ENCODE data around the gene SYNE1.
A peak's percentile ranks its signal among the peaks of the same experiment; 100 is the strongest.

Gene SYNE1

GRCh38 chr6:152642578-152643375 lies 5.6 kb upstream of the SYNE1 start:
- Histone ChIP-seq H3K9me2 (replicated peaks; ENCODE audit: insufficient read depth, low read length) (no peaks in the 10 kb centered on the region), H3K9ac (ENCODE audit: low read length) (no peak overlapping the region), H3K9me3 (ENCODE audit: insufficient read depth, low read length) (no peaks in the 10 kb centered on the region), H3K79me2 (ENCODE audit: insufficient read depth, low read length) (no peaks in the 10 kb centered on the region), H2AFZ (ENCODE audit: low read depth, low read length, severe bottlenecking) (peak overlapping the region; percentile 45), H3K4me2 (ENCODE audit: low read depth, low read length, poor library complexity, severe bottlenecking) (no peak overlapping the region), H3K27me3 (ENCODE audit: low read length) (no peaks in the 10 kb centered on the region), H4K20me1 (ENCODE audit: low read depth, low read length) (no peaks in the 10 kb centered on the region), H3K36me3 (ENCODE audit: low read length) (no peaks in the 10 kb centered on the region), H3K27ac (ENCODE audit: low read depth, low read length) (no peak overlapping the region), H3F3A (ENCODE audit: insufficient read depth) (no peaks in the 10 kb centered on the region), H3K4me3 (ENCODE audit: insufficient read depth, low read length, poor library complexity, severe bottlenecking) (no peak overlapping the region)
- TF ChIP-seq EZH2phosphoT487 (conservative IDR thresholded peaks at IDR 0.05; ENCODE audit: low read length) (no peak), CTCF (IDR thresholded peaks at IDR 0.05; ENCODE audit: insufficient read depth, low read length, poor library complexity, severe bottlenecking) (peak; percentile 69)

- Histone ChIP-seq H3K4me3 (ENCODE audit: insufficient read depth, low read length, poor library complexity, severe bottlenecking) (peak overlapping the region; percentile 45), H3K9me2 (replicated peaks; ENCODE audit: insufficient read depth, low read length) (no peaks in the 10 kb centered on the region), H3K9ac (ENCODE audit: low read length) (peak overlapping the region; percentile 52), H4K20me1 (ENCODE audit: low read depth, low read length) (no peaks in the 10 kb centered on the region), H3K27me3 (ENCODE audit: low read length) (no peaks in the 10 kb centered on the region), H3K9me3 (ENCODE audit: insufficient read depth, low read length) (no peaks in the 10 kb centered on the region), H3K36me3 (ENCODE audit: low read length) (no peaks in the 10 kb centered on the region), H2AFZ (ENCODE audit: low read depth, low read length, severe bottlenecking) (peak overlapping the region; percentile 83), H3K79me2 (ENCODE audit: insufficient read depth, low read length) (no peaks in the 10 kb centered on the region), H3K4me2 (ENCODE audit: low read depth, low read length, poor library complexity, severe bottlenecking) (peak overlapping the region; percentile 61), H3K27ac (ENCODE audit: low read depth, low read length) (no peak overlapping the region), H3F3A (ENCODE audit: insufficient read depth) (peaks cover 14% of the 10 kb centered on the region)
- TF ChIP-seq CTCF (IDR thresholded peaks at IDR 0.05; ENCODE audit: insufficient read depth, low read length, poor library complexity, severe bottlenecking) (no peak), EZH2phosphoT487 (conservative IDR thresholded peaks at IDR 0.05; ENCODE audit: low read length) (no peak)
These were observed 410 bp downstream of the SYNE1 start for GRCh38 chr6:152636609-152637295.

- Histone ChIP-seq H3K9ac (ENCODE audit: low read length) (peak overlapping the region; percentile 52), H3K4me2 (ENCODE audit: low read depth, low read length, poor library complexity, severe bottlenecking) (peak overlapping the region; percentile 61), H3F3A (ENCODE audit: insufficient read depth) (peaks cover 14% of the 10 kb centered on the region), H3K27ac (ENCODE audit: low read depth, low read length) (no peak overlapping the region), H3K36me3 (ENCODE audit: low read length) (no peaks in the 10 kb centered on the region), H3K4me3 (ENCODE audit: insufficient read depth, low read length, poor library complexity, severe bottlenecking) (peak overlapping the region; percentile 45), H3K9me2 (replicated peaks; ENCODE audit: insufficient read depth, low read length) (no peaks in the 10 kb centered on the region), H4K20me1 (ENCODE audit: low read depth, low read length) (no peaks in the 10 kb centered on the region), H3K79me2 (ENCODE audit: insufficient read depth, low read length) (no peaks in the 10 kb centered on the region), H2AFZ (ENCODE audit: low read depth, low read length, severe bottlenecking) (peak overlapping the region; percentile 83), H3K9me3 (ENCODE audit: insufficient read depth, low read length) (no peaks in the 10 kb centered on the region), H3K27me3 (ENCODE audit: low read length) (no peaks in the 10 kb centered on the region)
- no peak for TF ChIP-seq EZH2phosphoT487 (conservative IDR thresholded peaks at IDR 0.05; ENCODE audit: low read length)
- TF ChIP-seq CTCF (IDR thresholded peaks at IDR 0.05; ENCODE audit: insufficient read depth, low read length, poor library complexity, severe bottlenecking): no peak
These were observed 1.0 kb downstream of the SYNE1 start for GRCh38 chr6:152636021-152636608.

Data from SU-DHL-6 (cell line).